GM13976 (cell line): ENCODE measurements around the gene LRRTM4.

Experiments used
- DNase-seq: peaks from one replicate; pipeline ENCODE4 v3.0.0; 2012; ENCODE audit warnings: low spot score
- CTCF ChIP-seq: IDR thresholded peaks from 2 replicates; pipeline ENCODE4 v1.5.1; 2012; ENCODE audit warnings: borderline replicate concordance, mild to moderate bottlenecking; ENCODE audit not compliant: insufficient read depth; ENCODE audit errors: extremely low read depth, missing control alignments, control extremely low read depth
- in situ Hi-C: fragments of 300-500 bp; cut with MboI; formaldehyde crosslinking; loops from one replicate; pipeline ENCODE4 v1.12.0; 2022; ENCODE audit warnings: low sequenced_read_pairs, mixed read lengths, inconsistent platforms; ENCODE audit not compliant: unreplicated experiment

The LRRTM4 gene

DNA sequence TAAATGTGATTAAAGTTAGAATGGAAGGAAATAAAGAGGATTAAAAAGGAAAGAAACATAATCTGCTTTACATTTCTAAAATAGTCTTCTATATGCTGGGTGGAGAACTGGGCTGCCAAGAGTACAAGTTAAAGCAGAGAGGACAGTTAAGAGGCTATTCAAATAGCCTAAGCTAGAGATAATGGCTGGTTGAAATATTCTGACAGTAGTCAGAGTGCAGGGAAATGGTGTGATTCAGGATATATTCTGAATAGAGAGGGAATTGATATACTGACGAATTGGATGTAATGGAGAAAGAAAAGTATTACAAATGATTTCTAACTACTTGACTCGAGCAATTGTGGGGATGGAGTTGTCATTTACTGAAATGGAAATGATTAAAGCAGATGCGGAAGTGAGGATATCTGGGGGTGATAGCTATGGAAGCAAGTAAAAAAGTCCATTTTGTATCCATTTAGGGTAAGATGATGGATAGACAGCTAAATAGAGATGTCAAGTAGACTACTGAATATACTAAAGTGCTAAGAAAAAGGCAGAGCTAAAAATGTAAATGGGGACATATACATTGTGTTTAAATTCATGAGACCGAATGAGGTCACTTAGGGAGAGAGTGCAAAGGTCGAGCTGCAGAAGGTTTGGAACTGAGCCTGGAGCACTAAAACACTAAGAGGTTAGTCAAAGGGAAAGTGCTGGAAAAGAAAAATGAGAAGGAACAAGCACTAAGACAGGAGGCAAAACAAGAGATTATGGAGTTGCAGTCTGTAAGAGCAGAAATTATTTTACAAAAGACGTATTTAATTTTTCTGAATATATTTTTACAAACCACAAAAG is 696.8 kb downstream of the LRRTM4 start:
- in situ Hi-C loops = no loop called here
- DNase-seq = no peak
- TF ChIP-seq CTCF = no peak

GRCh38 chr2:76821731-76822130 is 700.4 kb downstream of the LRRTM4 start:
- no peak for TF ChIP-seq CTCF
- DNase-seq = no peak
- in situ Hi-C loops = no loop called here

- TF ChIP-seq CTCF = no peak
- no peak for DNase-seq
- in situ Hi-C loops = no loop called here
These were observed 709.1 kb downstream of the LRRTM4 start for GRCh38 chr2:76813084-76813483.

DNA sequence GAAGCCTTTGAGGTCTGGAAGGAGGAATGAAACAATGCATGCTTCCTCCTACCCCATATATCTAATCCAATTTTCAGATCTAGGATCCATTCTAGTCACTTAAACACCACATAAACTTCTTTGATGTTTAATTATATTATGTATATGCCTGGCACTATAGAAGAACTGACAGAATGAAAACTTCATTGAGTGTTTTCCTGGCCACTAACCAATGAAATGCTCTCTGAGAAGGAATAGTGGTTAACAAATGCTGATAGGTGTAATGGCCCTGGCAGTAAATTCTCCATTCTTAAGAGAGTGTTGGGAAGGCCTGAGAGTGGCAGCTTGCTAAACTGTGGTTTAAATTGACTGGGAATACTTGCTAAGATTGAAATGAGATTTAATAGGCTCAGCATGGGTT is 710.0 kb downstream of the LRRTM4 start:
- no peak for DNase-seq
- no peak for TF ChIP-seq CTCF
- in situ Hi-C loops = no loop called here

GRCh38 chr2:76809136-76809535 is 713.0 kb downstream of the LRRTM4 start:
- TF ChIP-seq CTCF = no peak
- in situ Hi-C loops = no loop called here
- DNase-seq = no peak

DNA sequence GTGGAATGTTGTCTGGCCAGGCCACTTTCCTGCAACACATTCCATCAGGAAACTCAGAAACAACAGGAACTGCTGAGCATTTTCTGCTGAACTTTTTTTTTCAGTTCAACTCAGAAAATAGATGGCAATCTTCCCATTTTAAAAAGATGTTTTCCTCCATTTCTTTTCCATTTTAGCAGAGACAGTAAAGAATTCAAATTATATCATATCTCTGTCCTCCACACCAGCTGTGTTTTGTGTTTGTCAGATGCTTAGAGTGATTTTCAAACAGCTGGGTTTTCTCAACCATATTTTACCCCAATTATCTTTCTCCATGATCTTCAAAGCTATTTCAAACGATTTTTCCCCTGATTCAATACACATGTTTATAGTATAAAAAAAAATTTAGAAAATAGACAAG is 713.4 kb downstream of the LRRTM4 start:
- no peak for DNase-seq
- TF ChIP-seq CTCF = no peak
- in situ Hi-C loops = no loop called here
